GM19043 (cell line): ENCODE measurements around the gene MAPRE2.
"Not testable (repeated sequence)": the region's sequence is repeated elsewhere in the genome, so short reads cannot be mapped to it uniquely, and the experiment has no call there.

ENCODE experiments used
- ATAC-seq: cut with Tn5 transposase; IDR thresholded peaks from one replicate; pipeline ENCODE4 v1.9.1; 2021; ENCODE audit warnings: low read depth; ENCODE audit not compliant: unreplicated experiment

Gene MAPRE2

DNA sequence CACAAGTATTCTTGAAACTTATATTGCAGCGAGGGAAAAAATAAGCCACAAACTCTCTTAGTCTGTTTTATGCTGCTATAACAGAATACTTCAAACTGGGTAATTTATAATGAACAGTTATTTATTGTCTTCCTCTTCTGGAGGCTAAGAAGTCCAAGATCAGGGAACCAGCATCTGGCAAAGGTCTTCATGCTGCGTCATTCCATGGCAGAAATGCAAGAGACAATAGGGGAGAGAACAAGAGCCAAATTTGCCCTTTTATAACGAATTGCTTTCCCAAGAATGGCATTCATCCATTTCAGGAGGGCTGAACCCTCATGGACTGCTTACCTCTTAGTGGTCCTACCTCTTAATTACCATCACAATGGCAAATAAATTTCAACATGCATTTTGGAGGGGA is 46.5 kb downstream of the MAPRE2 start:
- no peak for ATAC-seq

DNA sequence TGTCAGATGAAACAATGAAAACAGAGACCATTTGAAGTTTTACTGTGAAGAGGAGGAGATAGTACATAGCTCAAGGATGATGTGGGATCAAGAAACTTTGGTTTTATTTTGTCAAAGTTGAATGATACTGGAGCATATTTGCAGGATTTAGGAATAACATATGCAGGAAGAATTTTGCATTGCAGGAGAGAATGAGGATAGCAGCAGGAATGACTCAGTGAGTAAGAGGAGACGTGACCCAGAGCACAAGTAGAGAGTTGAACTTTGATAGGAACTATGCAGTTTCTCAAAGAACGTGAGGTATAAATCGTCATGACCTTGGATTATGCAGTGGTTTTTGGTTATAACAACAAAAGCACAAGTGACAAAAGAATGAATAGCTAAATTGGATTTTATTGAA is 47.7 kb downstream of the MAPRE2 start:
- no peak for ATAC-seq

DNA sequence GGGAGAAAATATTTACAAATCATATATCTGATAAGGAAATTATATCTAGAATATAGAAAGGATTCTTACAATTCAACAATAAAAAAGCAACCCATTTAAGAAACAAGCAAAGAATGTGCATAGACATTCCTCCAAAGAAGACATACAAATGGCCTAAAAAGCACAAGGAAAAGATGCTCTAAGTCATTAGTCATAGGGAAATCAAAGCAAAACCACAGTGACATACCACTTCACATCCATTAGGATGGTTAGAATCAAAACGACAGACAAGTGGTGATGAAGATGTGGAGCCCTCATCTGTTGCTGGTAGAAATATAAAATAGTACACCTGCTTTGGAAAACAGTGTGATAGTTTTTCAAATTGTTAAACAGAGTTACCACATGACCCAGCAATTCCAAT is 48.2 kb downstream of the MAPRE2 start:
- ATAC-seq: no peak

DNA sequence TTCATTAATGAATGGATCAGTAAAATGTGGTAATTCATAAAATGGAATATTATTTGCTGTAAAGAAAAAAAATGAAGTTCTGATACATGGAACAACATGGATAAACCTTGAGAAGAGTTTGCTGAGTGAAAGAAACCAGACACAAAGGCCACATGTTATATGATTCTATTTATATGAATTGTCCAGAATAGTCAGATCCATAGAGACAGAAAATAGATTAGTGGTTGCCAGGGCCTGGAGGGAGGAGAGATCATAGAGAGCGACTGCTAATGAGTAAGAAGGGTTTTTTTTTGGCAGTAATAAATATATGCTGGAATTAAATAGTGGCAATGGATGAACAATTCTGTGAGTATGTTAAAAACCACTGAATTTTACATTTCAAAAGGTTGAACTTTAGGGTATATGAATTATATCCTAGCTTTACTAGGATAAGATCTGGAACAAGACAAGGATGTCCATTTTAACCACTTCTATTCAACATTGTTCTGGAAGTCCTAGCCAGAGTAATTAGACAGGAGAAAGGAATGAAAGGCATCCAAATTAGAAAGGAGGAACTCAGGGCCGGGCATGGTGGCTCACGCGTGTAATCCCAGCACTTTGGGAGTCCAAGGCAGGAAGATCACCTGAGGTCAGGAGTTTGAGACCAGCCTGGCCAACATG is 48.8 kb downstream of the MAPRE2 start:
- ATAC-seq: no peak

DNA sequence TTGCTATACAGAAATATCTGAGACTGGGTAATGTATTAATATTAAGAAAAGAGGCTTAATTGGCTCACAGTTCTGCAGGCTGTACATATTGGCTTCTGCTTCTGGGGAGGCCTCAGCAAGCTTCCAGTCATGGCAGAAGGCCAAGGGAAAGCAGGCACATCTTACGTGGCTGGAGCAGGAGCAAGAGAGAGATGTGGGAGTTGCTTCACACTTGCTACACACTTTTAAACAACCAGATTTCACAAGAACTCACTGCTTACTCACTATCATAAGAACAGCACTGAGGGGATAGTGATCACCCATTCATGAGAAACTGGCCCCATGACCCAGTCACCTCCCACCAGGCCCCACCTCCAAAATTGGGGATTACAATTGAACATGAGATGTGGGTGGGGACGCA is 50.6 kb downstream of the MAPRE2 start:
- no peak for ATAC-seq

GRCh38 chr18:35095983-35096676 is 54.9 kb downstream of the MAPRE2 start:
- peak; percentile 81 for ATAC-seq

DNA sequence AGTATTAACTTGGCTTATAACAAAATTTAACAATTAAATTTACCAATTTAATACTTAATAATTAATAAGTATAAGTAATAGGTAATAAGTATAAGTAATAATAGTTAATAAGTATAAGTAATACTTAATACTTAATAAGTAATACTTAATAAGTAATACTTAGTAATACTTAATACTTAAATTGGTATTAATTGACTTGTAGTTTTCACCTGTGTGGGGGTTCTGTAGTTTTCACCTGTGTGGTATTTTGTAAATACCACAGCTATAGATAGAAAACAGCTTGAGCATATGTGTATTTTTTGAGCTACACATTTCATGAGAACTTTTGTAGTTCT is 55.4 kb downstream of the MAPRE2 start:
- no peak for ATAC-seq

GRCh38 chr18:35097195-35097594 is 56.0 kb downstream of the MAPRE2 start:
- ATAC-seq: no peak

DNA sequence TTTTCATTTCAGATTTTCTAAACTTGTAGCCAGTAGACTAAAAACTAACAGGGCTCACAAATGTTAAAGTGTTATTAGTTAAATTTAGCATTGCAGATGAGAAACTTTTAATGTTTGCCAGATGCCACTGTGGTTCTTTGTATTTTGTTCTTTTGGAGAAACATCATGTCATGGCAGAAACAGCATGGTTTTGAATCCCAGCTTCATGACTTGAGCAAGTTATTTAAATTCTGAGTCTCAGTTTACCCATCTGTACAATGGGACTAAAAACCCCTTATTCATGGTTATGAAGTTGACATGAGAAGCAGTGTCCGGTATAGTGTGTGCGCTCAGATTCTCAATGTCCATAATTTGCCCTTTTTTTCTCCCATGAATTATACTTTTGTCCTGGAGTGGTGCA is 56.5 kb downstream of the MAPRE2 start:
- ATAC-seq: no peak

DNA sequence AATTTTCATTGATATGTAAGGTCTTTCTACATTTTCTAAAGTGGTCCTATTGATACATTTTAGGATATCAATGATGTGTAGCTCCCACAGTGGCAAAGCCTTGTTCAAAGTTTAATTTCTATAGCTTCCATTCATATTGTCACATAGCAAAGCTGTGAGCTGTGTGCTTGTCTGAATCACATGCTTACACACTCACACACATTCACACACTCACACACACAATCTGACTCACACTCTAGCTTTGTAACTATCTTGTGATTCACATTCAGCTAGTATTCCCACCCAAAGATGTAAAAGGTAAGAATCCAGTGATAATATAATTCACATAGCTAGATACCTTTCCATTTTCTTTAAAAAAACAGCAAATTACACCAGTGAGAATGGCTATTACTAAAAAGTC is 58.7 kb downstream of the MAPRE2 start:
- ATAC-seq: no peak

- no peak for ATAC-seq
These were observed 63.3 kb downstream of the MAPRE2 start for GRCh38 chr18:35104391-35105051.

DNA sequence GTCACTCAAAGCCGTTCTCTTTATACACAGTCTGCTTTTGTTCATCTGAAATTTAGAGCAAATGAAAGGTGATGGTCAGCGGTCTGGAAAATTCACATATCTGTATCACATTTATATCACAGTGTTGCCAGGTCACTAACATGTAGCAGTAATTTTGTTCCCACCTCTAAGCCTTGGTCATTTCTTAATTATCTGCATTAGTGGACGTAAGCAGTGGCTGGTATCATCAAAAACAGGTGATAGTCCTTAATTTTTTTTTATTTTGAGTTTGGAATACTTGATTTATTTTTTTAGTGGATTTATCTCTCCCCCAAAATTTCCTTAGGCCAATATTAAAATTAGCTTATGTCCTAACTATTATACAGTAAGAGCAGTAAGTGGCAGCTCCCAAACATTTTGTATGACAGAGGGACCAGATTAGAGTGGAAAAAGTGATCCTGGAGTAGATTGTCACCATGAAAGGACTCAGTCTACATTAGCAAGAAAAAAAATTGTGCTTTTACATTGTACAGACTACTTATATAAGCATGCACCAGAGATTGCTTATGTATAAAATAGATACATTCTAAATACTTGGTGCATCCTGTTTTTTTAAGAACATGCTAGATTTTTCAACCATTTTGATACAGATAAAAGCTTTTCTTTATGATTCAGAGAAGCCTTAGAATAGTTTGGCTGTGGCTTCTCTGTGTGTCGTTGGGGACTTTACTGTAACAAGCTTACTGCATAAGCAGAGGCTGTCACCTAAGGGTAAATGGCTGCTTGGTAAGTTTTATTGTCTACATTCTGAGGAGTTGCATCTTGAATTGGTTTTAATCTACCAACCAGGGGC is 65.0 kb downstream of the MAPRE2 start:
- no peak for ATAC-seq

- ATAC-seq: no peak
These were observed 65.6 kb downstream of the MAPRE2 start for GRCh38 chr18:35106845-35107148.

DNA sequence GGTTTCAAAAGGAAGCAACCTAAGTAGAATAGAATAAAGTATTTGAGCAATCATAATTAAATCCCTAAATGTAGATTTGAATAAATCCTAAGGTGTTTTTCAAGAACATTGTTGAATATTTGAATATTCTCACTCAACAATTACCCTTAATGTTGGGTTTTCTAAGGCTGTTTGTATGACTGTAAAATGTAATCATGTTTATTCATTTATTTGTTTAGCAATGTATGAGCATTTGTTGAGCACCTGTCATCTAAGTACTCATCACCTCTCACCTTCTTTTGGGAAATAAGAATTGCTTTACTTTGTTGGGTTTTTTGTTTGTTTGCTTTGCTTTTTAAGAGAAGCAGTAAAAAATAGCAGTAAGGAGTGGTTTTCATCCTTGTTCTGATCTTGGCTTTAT is 66.0 kb downstream of the MAPRE2 start:
- ATAC-seq: no peak

DNA sequence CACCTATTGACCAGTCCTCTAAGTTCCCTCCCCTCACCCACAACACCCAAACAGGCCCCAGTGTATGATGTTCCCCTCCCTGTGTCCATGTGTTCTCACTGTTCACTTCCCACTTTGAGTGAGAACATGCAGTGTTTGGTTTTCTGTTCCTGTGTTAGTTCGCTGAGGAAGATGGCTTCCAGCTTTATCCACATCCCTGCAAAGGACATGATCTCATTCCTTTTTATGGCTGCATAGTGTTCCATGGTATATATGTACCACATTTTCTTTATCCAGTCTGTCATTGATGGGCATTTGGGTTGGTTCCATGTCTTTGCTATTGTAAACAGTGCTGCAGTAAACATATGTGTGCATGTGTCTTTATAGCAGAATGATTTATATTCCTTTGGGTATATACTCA is 66.9 kb downstream of the MAPRE2 start:
- not testable (repeated sequence) for ATAC-seq

DNA sequence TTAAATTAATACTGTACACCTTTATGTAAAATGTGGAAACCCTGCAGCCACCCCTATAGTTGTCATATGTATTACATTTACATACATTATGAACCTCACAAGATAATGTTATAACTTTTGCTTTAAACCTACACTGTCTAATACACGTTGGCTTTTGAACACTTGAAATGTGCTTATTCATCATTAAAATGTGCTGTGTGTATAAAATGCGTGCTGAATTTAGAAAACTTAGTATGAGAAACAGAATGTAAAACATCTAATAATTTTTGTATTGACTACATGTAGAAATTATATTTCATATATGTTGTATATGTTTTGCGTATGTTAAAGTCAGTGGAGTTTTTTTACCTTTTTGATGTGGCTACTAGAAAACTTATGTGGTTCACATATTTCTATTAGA is 68.8 kb downstream of the MAPRE2 start:
- ATAC-seq: no peak

GRCh38 chr18:35110554-35111485 is 69.6 kb downstream of the MAPRE2 start:
- ATAC-seq: no peak

DNA sequence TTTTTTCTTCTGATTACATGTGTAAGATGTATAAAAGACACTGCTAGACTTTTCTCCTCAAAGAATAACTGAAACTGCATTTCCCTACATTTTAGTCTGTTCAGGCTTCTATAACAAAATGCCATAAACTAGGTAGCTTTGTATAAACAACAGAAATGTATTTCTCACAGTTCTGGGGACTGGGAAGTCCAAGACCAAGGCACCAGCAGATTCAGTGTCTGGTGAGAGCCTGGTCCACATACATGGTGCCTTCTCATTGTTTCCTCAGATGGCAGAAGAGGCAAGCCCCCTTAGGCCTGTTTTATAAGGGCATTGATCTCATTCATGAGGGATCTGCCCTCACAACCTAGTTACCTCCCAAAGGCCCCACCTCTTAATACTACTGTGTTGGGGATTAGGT is 71.5 kb downstream of the MAPRE2 start:
- no peak for ATAC-seq

- no peak for ATAC-seq
These were observed 73.1 kb downstream of the MAPRE2 start for GRCh38 chr18:35114305-35114704.

DNA sequence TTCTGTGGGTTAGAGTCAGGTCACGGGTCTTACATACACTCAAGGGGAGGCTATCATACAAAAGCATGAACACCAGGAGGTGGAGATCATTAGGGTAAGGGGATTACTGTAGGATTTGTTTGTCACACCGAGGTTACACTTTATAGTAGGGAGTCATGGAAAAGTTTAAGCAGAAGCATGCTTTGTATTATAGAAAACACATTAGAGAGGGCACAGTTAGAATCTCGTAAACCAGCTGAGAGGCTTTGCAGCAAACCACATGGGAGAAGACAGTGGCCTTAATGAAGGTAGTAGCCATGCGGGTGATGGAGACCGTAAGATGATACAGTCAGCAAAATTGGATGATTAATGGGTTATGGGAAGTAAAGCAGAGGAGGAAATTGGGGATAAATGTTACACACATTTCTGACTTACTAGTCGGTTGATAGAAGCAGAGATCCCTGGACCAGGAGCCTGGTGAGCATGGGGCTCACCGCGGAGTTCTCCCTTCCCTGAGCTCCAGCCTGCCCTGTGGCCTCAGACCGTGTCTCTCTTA is 75.6 kb downstream of the MAPRE2 start:
- no peak for ATAC-seq
